ENCODE data around the gene SCN9A.

- no peak for TF ChIP-seq CTCF (conservative IDR thresholded peaks at IDR 0.05; ENCODE audit: low read length)
- TF ChIP-seq EZH2phosphoT487 (IDR thresholded peaks at IDR 0.05; ENCODE audit: borderline replicate concordance, low read depth, low read length), result no peak
These were observed 43.6 kb downstream of the SCN9A start for GRCh38 chr2:166332106-166332505.

Data from OCI-LY7 (cell line).